Activated naive CD4-positive, alpha-beta T cell treated with anti-CD3 and anti-CD28 coated beads, Interleukin-2, amount 50 U/mL, for 72 hours (primary cell): ENCODE data around the gene ZDHHC16. TPM values are rescaled to one million over a fixed set of nuclear protein-coding genes. Genes with fewer than 3 reads are reported as not detected.

Experiments used
- ATAC-seq, 2 donors: fragments of 150-1000 bp; cut with Tn5 transposase; 2 replicates each; pipeline ENCODE4 v1.10.0; 2021; ENCODE audit warnings: mild to moderate bottlenecking in 2 of 2, moderate library complexity in 2 of 2
- DNase-seq, 2 donors: peaks; one replicate each; pipeline ENCODE4 v3.0.0; 2021 to 2022; ENCODE audit warnings: low spot score in 2 of 2
- H3K27ac Mint-ChIP-seq, 2 donors: one replicate each; pipeline ENCODE4 v1.8.0; 2022; ENCODE audit warnings: mild to moderate bottlenecking in 2 of 2, mixed read lengths in 2 of 2
- H3K36me3 Mint-ChIP-seq, 2 donors: one replicate each; pipeline ENCODE4 v1.8.0; 2022; ENCODE audit warnings: mixed read lengths in 2 of 2
- H3K9me3 Mint-ChIP-seq, 2 donors: one replicate each; pipeline ENCODE4 v1.8.0; 2022; ENCODE audit warnings: mixed read lengths in 2 of 2
- total RNA-seq, 2 donors: library from RNA; stranded (reverse); gene quantifications; one replicate each; pipeline ENCODE4 v1.2.3, GENCODE V29; 2022

ZDHHC16 gene
- total RNA-seq, 2 donors from 2014 or later, result 25.4 to 45.0 TPM

- no peaks in the 10 kb centered on the region for H3K36me3 Mint-ChIP-seq
- H3K9me3 Mint-ChIP-seq, result no peaks in the 10 kb centered on the region
- DNase-seq (no peak), ATAC-seq (no peak)
- H3K27ac Mint-ChIP-seq, result peak overlapping the region; percentile 77 to 84
Measured at GRCh38 chr10:97490592-97490991, 44.6 kb downstream of the ZDHHC16 start.

GRCh38 chr10:97494151-97494550, 48.2 kb downstream of the ZDHHC16 start:
- DNase-seq, result no peak
- Mint-ChIP-seq H3K9me3 (no peaks in the 10 kb centered on the region), H3K27ac (no peak overlapping the region), H3K36me3 (peaks cover 8 to 10% of the 10 kb centered on the region in 2 donors)
- no peak for ATAC-seq

GRCh38 chr10:97494863-97495506, 49.0 kb downstream of the ZDHHC16 start:
- ATAC-seq (no peak), DNase-seq (no peak)
- Mint-ChIP-seq H3K9me3 (no peaks in the 10 kb centered on the region), H3K27ac (peak overlapping the region in 1 of 2 donors; percentile 91), H3K36me3 (peaks cover 8 to 10% of the 10 kb centered on the region in 2 donors)

GRCh38 chr10:97497572-97498075, 51.6 kb downstream of the ZDHHC16 start:
- Mint-ChIP-seq H3K36me3 (peaks cover 8 to 10% of the 10 kb centered on the region in 2 donors), H3K27ac (peak overlapping the region; percentile 96 to 98), H3K9me3 (no peaks in the 10 kb centered on the region)
- DNase-seq (peak; percentile 79), ATAC-seq (peak; percentile 56 to 59)

- peak; percentile 99 to 100 for DNase-seq
- Mint-ChIP-seq H3K36me3 (peaks cover 8 to 10% of the 10 kb centered on the region in 2 donors), H3K27ac (peak within 1 kb of the TSS; percentile 96 to 98), H3K9me3 (no peaks in the 10 kb centered on the region)
- ATAC-seq, result peak; percentile 92
Measured at GRCh38 chr10:97498076-97498840, 52.3 kb downstream of the ZDHHC16 start, which contains the start of gene MMS19. Gene MMS19 (minus strand): TSS chr10:97498422. CDS start chr10:97498384, 38 bp downstream.

GRCh38 chr10:97498841-97499560, 53.0 kb downstream of the ZDHHC16 start, which contains the start of gene UBTD1:
Gene UBTD1 (plus strand): TSS chr10:97498924. CDS start chr10:97499204, 280 bp downstream.
- H3K36me3 Mint-ChIP-seq, result peaks cover 8 to 10% of the 10 kb centered on the region in 2 donors
- ATAC-seq, result peak in 1 of 2 donors; percentile 6
- peak in 1 of 2 donors; percentile 40 for DNase-seq

GRCh38 chr10:97499561-97500296, 53.8 kb downstream of the ZDHHC16 start:
- DNase-seq (no peak), ATAC-seq (no peak)
- Mint-ChIP-seq H3K9me3 (no peaks in the 10 kb centered on the region), H3K27ac (no peak overlapping the region), H3K36me3 (peaks cover 8 to 10% of the 10 kb centered on the region in 2 donors)

More at GRCh38 chr10:97498841-97499560, 53.0 kb downstream of the ZDHHC16 start, which contains the start of gene UBTD1:
- Mint-ChIP-seq H3K9me3 (no peaks in the 10 kb centered on the region), H3K27ac (peak within 1 kb of the TSS; percentile 96 to 98)

GRCh38 chr10:97500297-97500575, 54.3 kb downstream of the ZDHHC16 start:
- ATAC-seq (no peak), DNase-seq (no peak)
- Mint-ChIP-seq H3K27ac (no peak overlapping the region), H3K9me3 (no peaks in the 10 kb centered on the region), H3K36me3 (peaks cover 8 to 10% of the 10 kb centered on the region in 2 donors)

- Mint-ChIP-seq H3K27ac (no peak overlapping the region), H3K36me3 (peaks cover 3 to 5% of the 10 kb centered on the region in 2 donors), H3K9me3 (no peaks in the 10 kb centered on the region)
- ATAC-seq (no peak), DNase-seq (no peak)
Measured at GRCh38 chr10:97502916-97503315, 56.9 kb downstream of the ZDHHC16 start.

GRCh38 chr10:97503406-97503805, 57.4 kb downstream of the ZDHHC16 start:
- H3K9me3 Mint-ChIP-seq, result no peaks in the 10 kb centered on the region
- DNase-seq (no peak), ATAC-seq (no peak)
- H3K27ac Mint-ChIP-seq, result no peak overlapping the region
- H3K36me3 Mint-ChIP-seq, result no peaks in the 10 kb centered on the region

GRCh38 chr10:97505152-97505551, 59.2 kb downstream of the ZDHHC16 start:
- H3K27ac Mint-ChIP-seq, result no peak overlapping the region
- no peaks in the 10 kb centered on the region for H3K9me3 Mint-ChIP-seq
- DNase-seq, result no peak
- no peak for ATAC-seq
- no peaks in the 10 kb centered on the region for H3K36me3 Mint-ChIP-seq

- H3K36me3 Mint-ChIP-seq, result no peaks in the 10 kb centered on the region
- ATAC-seq (peak; percentile 72 to 85), DNase-seq (no peak)
- H3K9me3 Mint-ChIP-seq, result no peaks in the 10 kb centered on the region
- H3K27ac Mint-ChIP-seq, result no peak overlapping the region
Measured at GRCh38 chr10:97506199-97506991, 60.4 kb downstream of the ZDHHC16 start.
